Inferior parietal cortex (tissue), 1 donor: ENCODE results near the gene ID3.

Experiments used
- DNase-seq: peaks from one replicate; pipeline ENCODE4 v3.0.0-alpha.2; 2016; ENCODE audit errors: extremely low spot score

Gene ID3

GRCh38 chr1:23566304-23566703 lies 7.0 kb upstream of the ID3 start:
- no peak for DNase-seq

GRCh38 chr1:23565776-23566175 lies 6.5 kb upstream of the ID3 start:
- no peak for DNase-seq

GRCh38 chr1:23564529-23565122 lies 5.3 kb upstream of the ID3 start:
- no peak for DNase-seq

- no peak for DNase-seq
These were observed 4.6 kb upstream of the ID3 start for GRCh38 chr1:23563755-23564374.

GRCh38 chr1:23563003-23563402 lies 3.7 kb upstream of the ID3 start:
- DNase-seq = no peak

GRCh38 chr1:23562137-23562876 lies 3.0 kb upstream of the ID3 start:
- DNase-seq = peak; percentile 82

GRCh38 chr1:23561813-23562100 lies 2.5 kb upstream of the ID3 start:
- DNase-seq = no peak

GRCh38 chr1:23561076-23561812 lies 1.9 kb upstream of the ID3 start:
- DNase-seq = no peak

- DNase-seq = no peak
These were observed 862 bp upstream of the ID3 start for GRCh38 chr1:23559985-23560741.

- DNase-seq = no peak
These were observed 497 bp downstream of the ID3 start for GRCh38 chr1:23558872-23559135.

GRCh38 chr1:23558140-23558871 lies 995 bp downstream of the ID3 start:
- no peak for DNase-seq

GRCh38 chr1:23557471-23558124 lies 1.7 kb downstream of the ID3 start:
- no peak for DNase-seq

- no peak for DNase-seq
These were observed 2.4 kb downstream of the ID3 start for GRCh38 chr1:23556635-23557470.

- no peak for DNase-seq
These were observed 3.2 kb downstream of the ID3 start for GRCh38 chr1:23555986-23556634.

- DNase-seq = no peak
These were observed 3.9 kb downstream of the ID3 start for GRCh38 chr1:23555270-23555985.

GRCh38 chr1:23554481-23555269 lies 4.6 kb downstream of the ID3 start:
- peak; percentile 72 for DNase-seq

- DNase-seq = no peak
These were observed 5.2 kb downstream of the ID3 start for GRCh38 chr1:23554127-23554480.
